ENCODE results near the gene CERS6.

- TF ChIP-seq CTCF (conservative IDR thresholded peaks at IDR 0.05) (no peak), EZH2 (IDR thresholded peaks at IDR 0.05; ENCODE audit: low read depth) (no peak)
Measured at GRCh38 chr2:168471163-168471475, 15.0 kb downstream of the CERS6 start.
